Measurements from ENCODE around the gene UBE2J2. TPM values are rescaled to one million over a fixed set of nuclear protein-coding genes. Genes with fewer than 3 reads are reported as not detected.
A peak's percentile ranks its signal among the peaks of the same experiment; 100 is the strongest.

Gene UBE2J2
- total RNA-seq, 1 donor from 2014 or later = 65.1 TPM

- TF ChIP-seq, protein P1, sequence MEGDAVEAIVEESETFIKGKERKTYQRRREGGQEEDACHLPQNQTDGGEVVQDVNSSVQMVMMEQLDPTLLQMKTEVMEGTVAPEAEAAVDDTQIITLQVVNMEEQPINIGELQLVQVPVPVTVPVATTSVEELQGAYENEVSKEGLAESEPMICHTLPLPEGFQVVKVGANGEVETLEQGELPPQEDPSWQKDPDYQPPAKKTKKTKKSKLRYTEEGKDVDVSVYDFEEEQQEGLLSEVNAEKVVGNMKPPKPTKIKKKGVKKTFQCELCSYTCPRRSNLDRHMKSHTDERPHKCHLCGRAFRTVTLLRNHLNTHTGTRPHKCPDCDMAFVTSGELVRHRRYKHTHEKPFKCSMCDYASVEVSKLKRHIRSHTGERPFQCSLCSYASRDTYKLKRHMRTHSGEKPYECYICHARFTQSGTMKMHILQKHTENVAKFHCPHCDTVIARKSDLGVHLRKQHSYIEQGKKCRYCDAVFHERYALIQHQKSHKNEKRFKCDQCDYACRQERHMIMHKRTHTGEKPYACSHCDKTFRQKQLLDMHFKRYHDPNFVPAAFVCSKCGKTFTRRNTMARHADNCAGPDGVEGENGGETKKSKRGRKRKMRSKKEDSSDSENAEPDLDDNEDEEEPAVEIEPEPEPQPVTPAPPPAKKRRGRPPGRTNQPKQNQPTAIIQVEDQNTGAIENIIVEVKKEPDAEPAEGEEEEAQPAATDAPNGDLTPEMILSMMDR (IDR thresholded peaks at IDR 0.05) = no peak
- no peaks in the 10 kb centered on the region for H3K9me3 Mint-ChIP-seq (ENCODE audit: unreplicated experiment)
- no peak overlapping the region for H3K4me3 Mint-ChIP-seq (ENCODE audit: unreplicated experiment)
- peak overlapping the region; percentile 7 for H3K27ac Mint-ChIP-seq (ENCODE audit: unreplicated experiment)
- peaks cover 43% of the 10 kb centered on the region for H3K4me1 Mint-ChIP-seq (ENCODE audit: unreplicated experiment)
- peaks cover 6% of the 10 kb centered on the region for H3K36me3 Mint-ChIP-seq (ENCODE audit: unreplicated experiment)
- H3K27me3 Mint-ChIP-seq (ENCODE audit: unreplicated experiment) = no peaks in the 10 kb centered on the region
- no peak for DNase-seq (ENCODE audit: extremely low spot score, unreplicated experiment)
Observed at GRCh38 chr1:1235016-1235744, 38.5 kb downstream of the UBE2J2 start.

GRCh38 chr1:1234180-1234808 lies 39.4 kb downstream of the UBE2J2 start:
- Mint-ChIP-seq H3K4me1 (ENCODE audit: unreplicated experiment) (peaks cover 46% of the 10 kb centered on the region), H3K4me3 (ENCODE audit: unreplicated experiment) (peak overlapping the region; percentile 69), H3K9me3 (ENCODE audit: unreplicated experiment) (no peaks in the 10 kb centered on the region), H3K27me3 (ENCODE audit: unreplicated experiment) (no peaks in the 10 kb centered on the region), H3K36me3 (ENCODE audit: unreplicated experiment) (peaks cover 8% of the 10 kb centered on the region), H3K27ac (ENCODE audit: unreplicated experiment) (peak overlapping the region; percentile 42)
- DNase-seq (ENCODE audit: extremely low spot score, unreplicated experiment) = no peak
- TF ChIP-seq, protein P1 (IDR thresholded peaks at IDR 0.05) = no peak

DNA sequence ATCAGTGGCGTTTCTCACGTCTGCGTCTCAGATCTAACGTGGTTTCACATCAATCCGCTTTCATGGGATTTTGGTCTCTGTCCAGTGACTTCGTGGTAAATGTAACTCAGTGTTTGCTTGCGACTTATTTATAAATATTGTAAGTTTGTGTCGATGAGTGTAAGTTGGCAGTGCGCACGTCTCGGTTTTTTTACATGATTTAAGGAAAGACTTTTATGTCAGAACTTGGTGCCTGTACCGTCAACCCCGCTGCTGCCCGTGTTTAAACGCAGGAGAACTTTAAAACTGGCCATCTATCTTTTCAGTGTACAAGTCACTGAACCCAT lies 40.1 kb downstream of the UBE2J2 start:
- TF ChIP-seq, protein P1 (IDR thresholded peaks at IDR 0.05) = no peak
- Mint-ChIP-seq H3K27ac (ENCODE audit: unreplicated experiment) (peak overlapping the region; percentile 42), H3K4me1 (ENCODE audit: unreplicated experiment) (peaks cover 42% of the 10 kb centered on the region), H3K4me3 (ENCODE audit: unreplicated experiment) (peak overlapping the region; percentile 69), H3K9me3 (ENCODE audit: unreplicated experiment) (no peaks in the 10 kb centered on the region), H3K36me3 (ENCODE audit: unreplicated experiment) (peaks cover 8% of the 10 kb centered on the region), H3K27me3 (ENCODE audit: unreplicated experiment) (no peaks in the 10 kb centered on the region)
- no peak for DNase-seq (ENCODE audit: extremely low spot score, unreplicated experiment)

DNA sequence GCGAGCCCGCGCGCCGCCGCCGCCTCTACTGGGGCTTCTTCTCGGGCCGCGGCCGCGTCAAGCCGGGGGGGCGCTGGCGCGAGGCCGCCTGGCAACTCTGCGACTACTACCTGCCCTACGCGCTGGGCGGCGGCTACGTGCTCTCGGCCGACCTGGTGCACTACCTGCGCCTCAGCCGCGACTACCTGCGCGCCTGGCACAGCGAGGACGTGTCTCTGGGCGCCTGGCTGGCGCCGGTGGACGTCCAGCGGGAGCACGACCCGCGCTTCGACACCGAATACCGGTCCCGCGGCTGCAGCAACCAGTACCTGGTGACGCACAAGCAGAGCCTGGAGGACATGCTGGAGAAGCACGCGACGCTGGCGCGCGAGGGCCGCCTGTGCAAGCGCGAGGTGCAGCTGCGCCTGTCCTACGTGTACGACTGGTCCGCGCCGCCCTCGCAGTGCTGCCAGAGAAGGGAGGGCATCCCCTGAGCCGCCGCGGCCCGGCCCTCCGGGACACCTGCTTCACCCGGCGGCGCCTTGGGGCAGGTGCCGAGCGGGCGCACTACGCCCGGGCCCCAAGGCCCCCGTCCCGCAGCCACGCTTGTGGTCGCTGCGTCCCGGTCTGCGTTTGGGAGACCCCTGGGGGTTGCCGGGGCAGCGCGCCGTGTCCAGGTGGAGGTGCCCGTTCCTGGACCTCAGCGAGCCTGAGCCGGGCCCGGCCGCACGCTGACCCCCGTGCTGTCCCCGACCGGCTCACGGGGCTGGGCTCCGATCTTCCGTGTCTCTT lies 40.7 kb downstream of the UBE2J2 start:
- TF ChIP-seq, protein P1 (IDR thresholded peaks at IDR 0.05) = no peak

More for the DNA sequence above, 40.7 kb downstream of the UBE2J2 start:
- peak overlapping the region; percentile 69 for H3K4me3 Mint-ChIP-seq (ENCODE audit: unreplicated experiment)
- peaks cover 42% of the 10 kb centered on the region for H3K4me1 Mint-ChIP-seq (ENCODE audit: unreplicated experiment)
- no peaks in the 10 kb centered on the region for H3K27me3 Mint-ChIP-seq (ENCODE audit: unreplicated experiment)
- no peak overlapping the region for H3K27ac Mint-ChIP-seq (ENCODE audit: unreplicated experiment)
- DNase-seq (ENCODE audit: extremely low spot score, unreplicated experiment) = no peak
- H3K36me3 Mint-ChIP-seq (ENCODE audit: unreplicated experiment) = peaks cover 8% of the 10 kb centered on the region
- H3K9me3 Mint-ChIP-seq (ENCODE audit: unreplicated experiment) = no peaks in the 10 kb centered on the region

Measured in osteocyte (in vitro differentiated cells).